SK-N-SH (cell line): Measurements from ENCODE around the gene FZD10. TPM values are rescaled to one million over a fixed set of nuclear protein-coding genes. Genes with fewer than 3 reads are reported as not detected.

ENCODE experiments used
- CTCF ChIA-PET: fragments of 300-600, 350-600 bp; formaldehyde crosslinking; extraction: SDS; loops from one replicate; lab custom pipeline; 2021; lab: Yijun Ruan, JAX
- POLR2A ChIA-PET: fragments of 350-600 bp; sonication (Branson Sonifier 250); formaldehyde crosslinking; extraction: SDS; loops from one replicate; lab custom pipeline; 2020; ENCODE audit warnings: antibody characterized with exemption, inconsistent platforms; lab: Yijun Ruan, JAX
- DNase-seq: peaks from one replicate; pipeline ENCODE4 v3.0.0; 2012
- H2AFZ ChIP-seq: fragments of 200-600 bp; sonication (generic); 2 replicates; pipeline ENCODE4 v1.8.1; 2016; ENCODE audit warnings: antibody characterized with exemption, mild to moderate bottlenecking, low read depth
- H3F3A ChIP-seq: fragments of 200-600 bp; sonication (generic); replicated peaks from 2 replicates; pipeline ENCODE3; 2016; ENCODE audit warnings: antibody characterized with exemption, mild to moderate bottlenecking; ENCODE audit not compliant: insufficient read depth
- H3K27ac ChIP-seq, 2 experiments: fragments of 200-500 bp in 1 of 2; fragments of 200-600 bp in 1 of 2; sonication (Bioruptor generic) in 1 of 2; sonication (generic), shearing (Covaris generic) in 1 of 2; 2 replicates each; pipeline versions ENCODE4 v1.5.1 to v1.6.1; 2014 to 2016; ENCODE audit warnings: low read depth in 2 of 2, inconsistent platforms in 1 of 2, low read length in 1 of 2, mild to moderate bottlenecking in 1 of 2, mixed read lengths in 1 of 2
- H3K27me3 ChIP-seq: fragments of 200-600 bp; sonication (generic), shearing (Covaris generic); 2 replicates; pipeline ENCODE4 v1.6.1; 2016; ENCODE audit warnings: mixed run types; ENCODE audit not compliant: insufficient read depth
- H3K36me3 ChIP-seq, 2 experiments: fragments of 200-500 bp in 1 of 2; fragments of 200-600 bp in 1 of 2; sonication (Bioruptor generic) in 1 of 2; sonication (generic) in 1 of 2; replicated peaks in 1 of 2; 2 replicates each; pipeline versions ENCODE3 to v1.5.1; 2014 to 2016; ENCODE audit warnings: low read length in 1 of 2, mild to moderate bottlenecking in 1 of 2; ENCODE audit not compliant: insufficient read depth in 2 of 2, control insufficient read depth in 1 of 2
- H3K4me1 ChIP-seq, 2 experiments: fragments of 200-500 bp in 1 of 2; fragments of 200-600 bp in 1 of 2; sonication (Bioruptor generic) in 1 of 2; sonication (generic), shearing (Covaris generic) in 1 of 2; 2 replicates each; pipeline versions ENCODE4 v1.5.1 to v1.6.1; 2014 to 2016; ENCODE audit warnings: low read depth in 1 of 2, low read length in 1 of 2, mixed run types in 1 of 2; ENCODE audit not compliant: insufficient read depth in 2 of 2, control insufficient read depth in 1 of 2
- H3K4me2 ChIP-seq: fragments of 200-600 bp; sonication (generic), shearing (Covaris generic); 2 replicates; pipeline ENCODE4 v1.6.1; 2017; ENCODE audit warnings: mixed run types
- H3K4me3 ChIP-seq, 2 experiments: fragments of 200-500 bp in 1 of 2; fragments of 200-600 bp in 1 of 2; sonication (Bioruptor generic) in 1 of 2; sonication (generic), shearing (Covaris generic) in 1 of 2; 2 replicates each; pipeline versions ENCODE4 v1.5.1 to v1.8.1; 2014 to 2016; ENCODE audit warnings: low read depth in 2 of 2, inconsistent platforms in 1 of 2, low read length in 1 of 2, mild to moderate bottlenecking in 1 of 2, mixed read lengths in 1 of 2, moderate library complexity in 1 of 2
- H3K79me2 ChIP-seq: fragments of 200-600 bp; sonication (generic); 2 replicates; pipeline ENCODE4 v1.8.1; 2017; ENCODE audit warnings: mild to moderate bottlenecking; ENCODE audit not compliant: insufficient read depth
- H3K9ac ChIP-seq: fragments of 200-600 bp; sonication (generic); 2 replicates; pipeline ENCODE4 v1.6.1; 2017; ENCODE audit warnings: mixed run types
- H3K9me2 ChIP-seq: fragments of 200-600 bp; sonication (generic); 2 replicates; pipeline ENCODE4 v1.6.1; 2017; ENCODE audit warnings: mixed run types
- H3K9me3 ChIP-seq: fragments of 200-600 bp; sonication (generic); 2 replicates; pipeline ENCODE4 v1.6.1; 2017; ENCODE audit warnings: mixed run types, mild to moderate bottlenecking, moderate library complexity
- H4K20me1 ChIP-seq: fragments of 200-600 bp; sonication (generic); 2 replicates; pipeline ENCODE4 v1.6.1; 2017; ENCODE audit warnings: mild to moderate bottlenecking, mixed run types; ENCODE audit not compliant: insufficient read depth
- CTCF ChIP-seq: fragments of 200-600 bp; sonication (generic); IDR thresholded peaks from 2 replicates; pipeline ENCODE4 v1.6.1; 2017; ENCODE audit warnings: antibody characterized with exemption, mild to moderate bottlenecking, moderate library complexity
- FOXJ3 ChIP-seq: sonication (generic); formaldehyde crosslinking; IDR thresholded peaks from 2 replicates; pipeline ENCODE4 v1.5.1; 2020; ENCODE audit warnings: mild to moderate bottlenecking, missing genetic modification reagents
- FOXM1 ChIP-seq: IDR thresholded peaks from 2 replicates; pipeline ENCODE4 v1.4.0; 2012; ENCODE audit warnings: low read depth, mild to moderate bottlenecking
- IRF3 ChIP-seq: fragments of 150-350 bp; IDR thresholded peaks from 2 replicates; pipeline ENCODE4 v1.6.1; 2016; ENCODE audit warnings: mild to moderate bottlenecking, low read depth, low read length
- MAX ChIP-seq: IDR thresholded peaks from 2 replicates; pipeline ENCODE4 v1.4.0; 2012; ENCODE audit warnings: low read depth
- MXI1 ChIP-seq: IDR thresholded peaks from 2 replicates; pipeline ENCODE4 v1.6.1; 2012; ENCODE audit warnings: mild to moderate bottlenecking, low read depth, low read length, improper control_type of control experiment
- NRF1 ChIP-seq: IDR thresholded peaks from 2 replicates; pipeline ENCODE4 v1.6.1; 2012; ENCODE audit warnings: low read depth, mild to moderate bottlenecking, low read length
- POLR2AphosphoS5 ChIP-seq: IDR thresholded peaks from 2 replicates; pipeline ENCODE4 v1.6.1; 2012; ENCODE audit warnings: low read depth, low read length
- REST ChIP-seq: IDR thresholded peaks from 2 replicates; pipeline ENCODE4 v1.6.1; 2012; ENCODE audit warnings: mild to moderate bottlenecking, low read depth, low read length, moderate library complexity
- SMC3 ChIP-seq: IDR thresholded peaks from 2 replicates; pipeline ENCODE4 v1.6.1; 2012; ENCODE audit warnings: low read depth, low read length, improper control_type of control experiment
- TEAD4 ChIP-seq: IDR thresholded peaks from 2 replicates; pipeline ENCODE4 v1.4.0; 2012; ENCODE audit warnings: mild to moderate bottlenecking, borderline replicate concordance; ENCODE audit not compliant: insufficient read depth
- YY1 ChIP-seq: IDR thresholded peaks from 2 replicates; pipeline ENCODE4 v1.4.0; 2012; ENCODE audit warnings: low read depth, mild to moderate bottlenecking
- WGBS: methylation state at CpG from one replicate; pipeline ENCODE4 v1.1.6; 2017; ENCODE audit warnings: low lambda C conversion rate; 5-methylcytosine and 5-hydroxymethylcytosine counted together
- polyA plus RNA-seq, 3 experiments: library from polyadenylated mRNA; depleted of rRNA; stranded (reverse); fragments of >200 nt; gene quantifications; 2 replicates each; pipeline ENCODE4 v1.2.3, GENCODE V29; 2012

The FZD10 gene
- polyA plus RNA-seq, 1 of the 3 experiments (the other 2 are of a cell fraction): not detected

- 22% methylated on average over 4 of the region's 4 CpGs for WGBS
Observed at GRCh38 chr12:130213249-130213648, 51.0 kb downstream of the FZD10 start.

More at GRCh38 chr12:130213249-130213648, 51.0 kb downstream of the FZD10 start:
- H3K79me2 ChIP-seq: no peaks in the 10 kb centered on the region
- ChIA-PET POLR2A (no interaction called here), CTCF (interaction anchor here (0.8 to 3.3 kb wide), 3 partner anchors 9 to 171 kb away, joined by 3 to 9 read pairs (median 3); no protein-coding TSS in a partner anchor)
- no peaks in the 10 kb centered on the region for H3K9me2 ChIP-seq
- no peaks in the 10 kb centered on the region for H4K20me1 ChIP-seq
- H3K36me3 ChIP-seq: no peaks in the 10 kb centered on the region
- H3K4me3 ChIP-seq: no peak overlapping the region
- H2AFZ ChIP-seq: no peak overlapping the region
- H3K27me3 ChIP-seq: no peaks in the 10 kb centered on the region
- no peaks in the 10 kb centered on the region for H3F3A ChIP-seq
- DNase-seq: no peak
- H3K4me1 ChIP-seq: no peaks in the 10 kb centered on the region
- no peak overlapping the region for H3K4me2 ChIP-seq
- H3K9ac ChIP-seq: no peak overlapping the region
- no peak overlapping the region for H3K27ac ChIP-seq
- TF ChIP-seq TEAD4 (no peak), MAX (no peak), FOXJ3 (CRISPR knock-in tag) (no peak), MXI1 (no peak), FOXM1 (no peak), YY1 (no peak), NRF1 (no peak), SMC3 (no peak), IRF3 (no peak), POLR2AphosphoS5 (no peak), REST (no peak), CTCF (no peak)
- no peaks in the 10 kb centered on the region for H3K9me3 ChIP-seq
